Naive thymus-derived CD4-positive, alpha-beta T cell (primary cell): ENCODE results near the gene EIF1B. TPM values are rescaled to one million over a fixed set of nuclear protein-coding genes. Genes with fewer than 3 reads are reported as not detected.

Experiments
- ATAC-seq: fragments of 150-1000 bp; cut with Tn5 transposase; 2 replicates; pipeline ENCODE4 v1.10.0; 2021; ENCODE audit warnings: mild to moderate bottlenecking, moderate library complexity
- CTCF ChIA-PET: fragments of 350-600 bp; sonication (Branson Sonifier 250); formaldehyde crosslinking; loops from one replicate; lab custom pipeline; 2021; ENCODE audit warnings: antibody characterized with exemption; lab: Charles Lee
- POLR2A ChIA-PET: fragments of 350-600 bp; sonication (Branson Sonifier 250); formaldehyde crosslinking; loops from one replicate; lab custom pipeline; 2021; ENCODE audit warnings: antibody characterized with exemption, inconsistent platforms; lab: Charles Lee
- DNase-seq, 9 donors: peaks; one replicate each; pipeline versions ENCODE4 v3.0.0 to v3.0.0-alpha.2; 2020 to 2022; ENCODE audit warnings: mixed read lengths in 1 of 9
- H3K27ac ChIP-seq: one replicate; pipeline ENCODE4 v1.7.0; 2013; ENCODE audit warnings: mild to moderate bottlenecking, low read depth, low read length, moderate library complexity
- H3K27me3 ChIP-seq, 2 donors: one replicate each; pipeline ENCODE4 v1.7.0; 2013; ENCODE audit warnings: low read length in 2 of 2, mild to moderate bottlenecking in 2 of 2, moderate library complexity in 2 of 2; ENCODE audit not compliant: control insufficient read depth in 2 of 2, insufficient read depth in 2 of 2
- H3K36me3 ChIP-seq, 3 experiments: 1 replicate in 2 of 3; 2 replicates in 1 of 3; pipeline ENCODE4 v1.7.0; 2013; ENCODE audit warnings: low read length in 3 of 3, mild to moderate bottlenecking in 3 of 3, moderate library complexity in 1 of 3; ENCODE audit not compliant: insufficient read depth in 3 of 3, control insufficient read depth in 2 of 3
- H3K4me1 ChIP-seq, 2 donors: one replicate each; pipeline ENCODE4 v1.7.0; 2013; ENCODE audit warnings: low read length in 2 of 2, mild to moderate bottlenecking in 2 of 2, moderate library complexity in 1 of 2; ENCODE audit not compliant: control insufficient read depth in 2 of 2, insufficient read depth in 2 of 2
- H3K4me3 ChIP-seq: 2 replicates; pipeline ENCODE4 v1.7.0; 2013; ENCODE audit warnings: mild to moderate bottlenecking, low read length
- H3K9me3 ChIP-seq, 3 experiments: 1 replicate in 2 of 3; 2 replicates in 1 of 3; pipeline ENCODE4 v1.7.0; 2013; ENCODE audit warnings: low read length in 3 of 3; ENCODE audit not compliant: control insufficient read depth in 2 of 3
- H3K27ac Mint-ChIP-seq, 9 donors: one replicate each; pipeline ENCODE4 v1.8.0; 2020 to 2022; ENCODE audit warnings: mixed read lengths in 9 of 9, mild to moderate bottlenecking in 8 of 9, moderate library complexity in 5 of 9, inconsistent platforms in 2 of 9
- H3K27me3 Mint-ChIP-seq, 5 donors: one replicate each; pipeline ENCODE4 v1.8.0; 2021 to 2022; ENCODE audit warnings: mixed read lengths in 5 of 5, mild to moderate bottlenecking in 1 of 5
- H3K36me3 Mint-ChIP-seq, 5 donors: one replicate each; pipeline ENCODE4 v1.8.0; 2020 to 2022; ENCODE audit warnings: mixed read lengths in 5 of 5, mild to moderate bottlenecking in 3 of 5, inconsistent platforms in 1 of 5
- H3K4me1 Mint-ChIP-seq, 7 donors: one replicate each; pipeline ENCODE4 v1.8.0; 2020 to 2022; ENCODE audit warnings: mixed read lengths in 7 of 7, mild to moderate bottlenecking in 3 of 7, inconsistent platforms in 1 of 7
- H3K4me3 Mint-ChIP-seq, 10 donors: one replicate each; pipeline ENCODE4 v1.8.0; 2020 to 2022; ENCODE audit warnings: mild to moderate bottlenecking in 10 of 10, mixed read lengths in 10 of 10, moderate library complexity in 6 of 10, inconsistent platforms in 2 of 10
- H3K9me3 Mint-ChIP-seq, 11 donors: one replicate each; pipeline ENCODE4 v1.8.0; 2020 to 2022; ENCODE audit warnings: mixed read lengths in 11 of 11, mild to moderate bottlenecking in 4 of 11, inconsistent platforms in 1 of 11, moderate library complexity in 1 of 11
- intact Hi-C, 2 donors: fragments of 100-400 bp; cut with micrococcal nuclease; formaldehyde crosslinking; loops; one replicate each; pipeline ENCODE4 v1.15.1; 2023
- polyA plus RNA-seq, 2 donors: library from polyadenylated mRNA; unstranded; fragments of 300-500 nt; fragmentation: Illumina TruSeq; gene quantifications; one replicate each; pipeline ENCODE4 v1.2.3, GENCODE V29; 2021
- total RNA-seq, 6 experiments: library from RNA in 5 of 6; stranded (reverse) in 5 of 6; gene quantifications; 1 replicate in 5 of 6; 2 replicates in 1 of 6; pipeline ENCODE4 v1.2.3 and lab custom pipeline; 2021 to 2026

Gene EIF1B
- total and polyA plus RNA-seq, 7 experiments from 2014 or later = 34.5 to 82.0 (median 52.6) TPM

DNA sequence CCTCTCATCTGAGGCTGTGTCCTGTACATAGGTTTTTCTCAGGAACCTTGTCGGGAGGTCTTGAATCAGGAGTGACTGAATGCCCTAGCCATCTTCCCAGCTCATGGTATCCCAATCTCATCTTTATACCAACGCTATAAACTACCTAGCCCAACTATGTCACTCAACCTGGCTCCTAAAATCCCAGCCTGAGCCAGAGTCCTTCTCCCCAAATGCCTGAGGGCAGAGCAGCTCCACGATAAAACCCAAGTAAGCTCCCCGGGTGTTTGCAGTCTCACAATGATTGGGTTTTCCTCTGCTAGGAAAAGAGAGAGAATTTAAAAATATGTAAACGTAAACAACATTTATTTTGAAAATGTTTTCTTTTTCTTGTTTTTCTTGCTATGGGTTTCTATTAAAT is 14.4 kb downstream of the EIF1B start:
- Mint-ChIP-seq H3K27me3 (peaks cover 0 to 20% (median 0%) of the 10 kb centered on the region in 5 donors), H3K4me1 (peaks cover 0 to 5% (median 4%) of the 10 kb centered on the region in 7 donors), H3K4me3 (no peak overlapping the region), H3K27ac (no peak overlapping the region), H3K9me3 (no peaks in the 10 kb centered on the region), H3K36me3 (no peaks in the 10 kb centered on the region)
- POLR2A ChIA-PET = no interaction called here
- H3K9me3 ChIP-seq = no peaks in the 10 kb centered on the region
- DNase-seq (no peak), ATAC-seq (no peak)
- no peaks in the 10 kb centered on the region for H3K4me1 ChIP-seq
- no peaks in the 10 kb centered on the region for H3K36me3 ChIP-seq
- no peak overlapping the region for H3K27ac ChIP-seq
- no peak overlapping the region for H3K4me3 ChIP-seq
- intact Hi-C loops = no loop called here
- no peaks in the 10 kb centered on the region for H3K27me3 ChIP-seq
- CTCF ChIA-PET = interaction anchor here (0.6 kb wide), 1 partner anchor 770 kb away, joined by 3 read pairs; no protein-coding TSS in a partner anchor

DNA sequence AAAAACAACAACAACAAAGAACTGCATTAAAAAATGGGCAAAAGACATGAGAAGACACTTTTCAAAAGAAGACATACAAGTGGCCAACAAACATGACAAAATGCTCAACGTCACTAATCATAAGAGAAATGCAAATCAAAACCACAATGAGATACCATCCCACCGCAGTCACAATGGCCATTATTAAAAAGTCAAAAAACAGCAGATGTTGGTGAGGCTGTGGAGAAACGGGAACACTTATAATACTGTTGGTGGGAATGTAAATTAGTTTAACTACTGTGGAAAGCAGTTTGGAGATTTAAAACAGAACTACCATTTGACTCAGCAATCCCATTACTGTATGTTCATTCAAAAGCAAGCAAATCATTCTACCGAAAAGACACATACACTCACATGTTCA is 15.1 kb downstream of the EIF1B start:
- Histone ChIP-seq H3K27ac (no peak overlapping the region), H3K9me3 (no peaks in the 10 kb centered on the region), H3K27me3 (no peaks in the 10 kb centered on the region), H3K36me3 (no peaks in the 10 kb centered on the region), H3K4me1 (no peaks in the 10 kb centered on the region), H3K4me3 (no peak overlapping the region)
- no peak for ATAC-seq
- H3K36me3 Mint-ChIP-seq = no peaks in the 10 kb centered on the region
- no peak overlapping the region for H3K4me3 Mint-ChIP-seq
- intact Hi-C loops = no loop called here
- no peak for DNase-seq
- peaks cover 0 to 5% (median 4%) of the 10 kb centered on the region in 7 donors for H3K4me1 Mint-ChIP-seq
- ChIA-PET POLR2A (no interaction called here), CTCF (no interaction called here)
- H3K27me3 Mint-ChIP-seq = peaks cover 0 to 20% (median 0%) of the 10 kb centered on the region in 5 donors
- no peaks in the 10 kb centered on the region for H3K9me3 Mint-ChIP-seq
- H3K27ac Mint-ChIP-seq = no peak overlapping the region

DNA sequence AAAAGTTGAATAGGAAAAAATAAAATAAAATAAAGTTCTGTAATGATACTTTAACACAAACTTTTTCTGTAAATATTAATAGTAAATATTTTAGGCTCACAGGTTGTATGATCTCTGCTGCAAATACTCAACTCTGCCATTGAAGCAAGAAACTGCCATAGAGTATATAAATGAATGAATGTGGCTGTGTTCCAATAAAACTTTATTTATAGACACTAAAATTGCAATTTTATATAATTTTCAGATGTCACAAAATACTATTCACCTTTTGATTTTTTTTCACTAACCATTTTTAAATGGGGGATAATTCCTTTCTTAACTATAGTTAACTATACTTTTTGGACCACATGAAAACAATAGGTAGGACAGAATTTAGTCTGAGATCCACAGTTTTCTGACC is 16.0 kb downstream of the EIF1B start:
- H3K9me3 ChIP-seq = no peaks in the 10 kb centered on the region
- H3K27ac ChIP-seq = no peak overlapping the region
- H3K9me3 Mint-ChIP-seq = no peaks in the 10 kb centered on the region
- intact Hi-C loops = no loop called here
- no peak for ATAC-seq
- no peaks in the 10 kb centered on the region for H3K4me1 ChIP-seq
- H3K4me3 ChIP-seq = no peak overlapping the region
- H3K27ac Mint-ChIP-seq = no peak overlapping the region
- no peaks in the 10 kb centered on the region for H3K27me3 ChIP-seq
- peaks cover 0 to 5% (median 4%) of the 10 kb centered on the region in 7 donors for H3K4me1 Mint-ChIP-seq
- H3K36me3 Mint-ChIP-seq = no peaks in the 10 kb centered on the region
- no peak overlapping the region for H3K4me3 Mint-ChIP-seq
- ChIA-PET POLR2A (no interaction called here), CTCF (interaction anchor here (0.6 kb wide), 1 partner anchor 176 kb away, joined by 3 read pairs; no protein-coding TSS in a partner anchor)
- H3K27me3 Mint-ChIP-seq = peaks cover 0 to 23% (median 0%) of the 10 kb centered on the region in 5 donors
- H3K36me3 ChIP-seq = no peaks in the 10 kb centered on the region
- DNase-seq = no peak

DNA sequence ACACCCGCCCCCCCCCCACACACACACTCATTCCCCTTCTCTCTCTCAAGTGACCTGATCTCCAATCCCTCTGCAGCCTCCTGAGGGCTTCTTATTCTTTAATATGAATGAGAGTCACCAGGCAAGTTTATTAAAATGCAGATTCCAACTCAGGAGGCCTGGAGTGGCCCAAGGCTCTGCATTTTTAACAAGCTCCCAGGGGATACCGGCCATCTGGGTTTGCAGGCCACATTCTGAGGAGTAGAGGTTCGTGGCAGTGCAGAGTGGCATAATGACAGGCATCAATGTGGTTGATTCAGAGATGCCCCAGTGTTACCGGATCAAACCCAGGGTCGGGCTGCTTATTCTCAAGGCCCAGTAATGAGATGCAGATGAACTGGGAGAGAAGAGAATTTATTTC is 18.9 kb downstream of the EIF1B start:
- H3K4me1 Mint-ChIP-seq = peaks cover 0 to 5% (median 4%) of the 10 kb centered on the region in 7 donors
- no peaks in the 10 kb centered on the region for H3K9me3 Mint-ChIP-seq
- ChIA-PET CTCF (interaction anchor here (0.7 to 3.5 kb wide), 7 partner anchors 137 to 1558 kb away, joined by 3 to 7 read pairs (median 5); no protein-coding TSS in a partner anchor), POLR2A (no interaction called here)
- Histone ChIP-seq H3K36me3 (no peaks in the 10 kb centered on the region), H3K4me3 (no peak overlapping the region), H3K4me1 (no peaks in the 10 kb centered on the region), H3K9me3 (no peaks in the 10 kb centered on the region), H3K27me3 (no peaks in the 10 kb centered on the region), H3K27ac (no peak overlapping the region)
- H3K4me3 Mint-ChIP-seq = no peak overlapping the region
- DNase-seq (no peak), ATAC-seq (no peak)
- H3K27ac Mint-ChIP-seq = no peak overlapping the region
- H3K36me3 Mint-ChIP-seq = no peaks in the 10 kb centered on the region
- peaks cover 0 to 26% (median 0%) of the 10 kb centered on the region in 5 donors for H3K27me3 Mint-ChIP-seq
- intact Hi-C loops = no loop called here

DNA sequence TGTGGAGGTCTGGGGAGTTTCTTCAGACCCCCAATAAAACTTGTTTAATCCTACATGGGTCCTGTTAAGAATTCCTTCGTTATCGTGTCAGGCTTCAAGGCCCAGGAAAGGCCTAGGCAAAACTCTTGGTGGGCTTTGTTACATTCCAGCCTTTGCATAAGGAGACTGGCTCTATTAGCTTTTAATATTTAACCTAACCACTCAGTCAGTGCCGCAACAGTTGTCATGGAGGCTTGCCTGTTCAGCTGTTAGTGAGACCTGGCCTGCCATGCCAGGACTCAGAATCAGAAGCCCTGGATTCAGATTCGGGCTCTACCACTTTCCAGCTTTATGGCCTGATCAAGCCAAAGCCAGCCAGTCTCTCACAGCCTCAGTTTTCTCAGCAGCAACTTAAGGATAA is 19.6 kb downstream of the EIF1B start:
- Histone ChIP-seq H3K9me3 (no peaks in the 10 kb centered on the region), H3K27ac (no peak overlapping the region), H3K4me3 (no peak overlapping the region), H3K4me1 (no peaks in the 10 kb centered on the region), H3K36me3 (no peaks in the 10 kb centered on the region), H3K27me3 (no peaks in the 10 kb centered on the region)
- ChIA-PET CTCF (interaction anchor here (1.1 to 3.5 kb wide), 5 partner anchors 137 to 1557 kb away, joined by 3 to 7 read pairs (median 4); no protein-coding TSS in a partner anchor), POLR2A (no interaction called here)
- intact Hi-C loops = no loop called here
- Mint-ChIP-seq H3K4me3 (no peak overlapping the region), H3K27me3 (peaks cover 0 to 24% (median 0%) of the 10 kb centered on the region in 5 donors), H3K9me3 (no peaks in the 10 kb centered on the region), H3K27ac (no peak overlapping the region), H3K36me3 (no peaks in the 10 kb centered on the region), H3K4me1 (peaks cover 0 to 5% (median 4%) of the 10 kb centered on the region in 7 donors)
- ATAC-seq (no peak), DNase-seq (no peak)

DNA sequence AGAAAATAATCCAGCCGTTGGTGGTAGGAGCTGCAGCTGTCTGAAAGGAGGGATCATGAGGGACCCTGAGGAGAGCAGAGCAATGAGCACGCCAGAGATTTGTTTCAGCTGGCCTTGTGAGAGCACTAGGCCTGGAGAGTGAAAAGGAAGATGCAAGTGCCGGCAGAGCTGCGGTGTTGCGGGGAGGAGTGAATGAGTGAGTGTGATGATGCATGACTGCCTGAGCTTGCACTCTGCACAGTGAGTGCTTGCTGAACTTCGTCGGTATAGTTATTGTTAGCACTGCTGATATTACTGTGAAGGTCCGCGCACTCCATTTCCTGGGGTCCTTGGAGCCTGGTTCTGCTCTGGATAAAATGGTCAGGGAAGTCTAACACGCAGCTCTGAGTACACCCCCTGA is 23.2 kb downstream of the EIF1B start:
- H3K27ac ChIP-seq = no peak overlapping the region
- H3K4me1 ChIP-seq = no peaks in the 10 kb centered on the region
- CTCF ChIA-PET = no interaction called here
- ATAC-seq (no peak), DNase-seq (no peak)
- Mint-ChIP-seq H3K4me1 (peaks cover 0 to 8% (median 0%) of the 10 kb centered on the region in 7 donors), H3K4me3 (no peak overlapping the region), H3K27ac (no peak overlapping the region), H3K27me3 (peaks cover 0 to 5% (median 0%) of the 10 kb centered on the region in 5 donors), H3K9me3 (no peaks in the 10 kb centered on the region), H3K36me3 (no peaks in the 10 kb centered on the region)
- intact Hi-C loops = no loop called here
- POLR2A ChIA-PET = no interaction called here
- no peak overlapping the region for H3K4me3 ChIP-seq
- H3K36me3 ChIP-seq = no peaks in the 10 kb centered on the region
- no peaks in the 10 kb centered on the region for H3K27me3 ChIP-seq
- H3K9me3 ChIP-seq = no peaks in the 10 kb centered on the region

DNA sequence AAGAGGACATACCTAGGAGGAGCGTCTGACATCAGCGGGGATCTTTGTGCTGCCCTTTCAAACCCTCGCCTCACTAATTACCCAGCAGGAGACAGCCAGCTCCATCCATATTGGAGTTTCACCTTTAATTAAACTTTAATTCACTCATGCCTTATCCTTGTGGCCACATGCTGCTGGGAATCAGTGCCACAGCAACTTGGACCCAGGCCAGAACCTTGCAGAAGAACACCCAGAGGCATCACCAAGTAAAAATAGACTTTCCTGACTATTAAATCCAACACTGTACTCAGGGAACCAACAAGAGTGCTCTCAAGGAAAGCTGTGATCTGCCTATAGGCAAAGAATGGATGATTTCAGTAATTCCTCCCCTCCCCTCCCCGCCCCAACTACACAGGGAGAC is 23.9 kb downstream of the EIF1B start:
- H3K4me3 ChIP-seq = no peak overlapping the region
- CTCF ChIA-PET = no interaction called here
- H3K9me3 ChIP-seq = no peaks in the 10 kb centered on the region
- H3K36me3 ChIP-seq = no peaks in the 10 kb centered on the region
- no peak for DNase-seq
- H3K27me3 ChIP-seq = no peaks in the 10 kb centered on the region
- no peak overlapping the region for H3K27ac Mint-ChIP-seq
- H3K4me3 Mint-ChIP-seq = no peak overlapping the region
- H3K4me1 ChIP-seq = no peaks in the 10 kb centered on the region
- peaks cover 0 to 5% (median 0%) of the 10 kb centered on the region in 5 donors for H3K27me3 Mint-ChIP-seq
- no peaks in the 10 kb centered on the region for H3K9me3 Mint-ChIP-seq
- H3K4me1 Mint-ChIP-seq = peaks cover 0 to 7% (median 0%) of the 10 kb centered on the region in 7 donors
- ATAC-seq = no peak
- intact Hi-C loops = no loop called here
- POLR2A ChIA-PET = no interaction called here
- no peak overlapping the region for H3K27ac ChIP-seq
- no peaks in the 10 kb centered on the region for H3K36me3 Mint-ChIP-seq
